Measurements from ENCODE around the gene CHSY1. TPM values are rescaled to one million over a fixed set of nuclear protein-coding genes. Genes with fewer than 3 reads are reported as not detected.

CHSY1 gene
- total RNA-seq, 1 experiment from 2014 or later: 47.0 TPM

GRCh38 chr15:101158166-101159095 lies 93.4 kb downstream of the CHSY1 start:
- BruUV-seq (replicated peaks): no TSS peak
- no peaks in the 10 kb centered on the region for H3K36me3 ChIP-seq (ENCODE audit: insufficient read depth, low read length, poor library complexity, severe bottlenecking)
- TF ChIP-seq CTCF (conservative IDR thresholded peaks at IDR 0.05; ENCODE audit: low read depth, low read length): no peak
- TF ChIP-seq EZH2 (IDR thresholded peaks at IDR 0.05; ENCODE audit: borderline replicate concordance, low read depth, low read length, poor library complexity, severe bottlenecking): no peak
- no peaks in the 10 kb centered on the region for H3K27me3 ChIP-seq (replicated peaks; ENCODE audit: insufficient read depth, low read depth, low read length, poor library complexity)
- ChIA-PET CTCF (no interaction called here), POLR2A (ENCODE audit: low non-redundant PET) (no interaction called here)
- no peak overlapping the region for H3K4me3 ChIP-seq (ENCODE audit: low read depth, low read length, poor library complexity, severe bottlenecking)
- DNase-seq (ENCODE audit: low spot score): no peak
- peak overlapping the region; percentile 67 for H3K27ac ChIP-seq (ENCODE audit: low read depth, low read length, poor library complexity, severe bottlenecking)
- no peaks in the 10 kb centered on the region for H3K9me3 ChIP-seq (ENCODE audit: low read depth, low read length, poor library complexity, severe bottlenecking)
- intact Hi-C loops (cut with micrococcal nuclease; ENCODE audit: unreplicated experiment): no loop called here
- peaks cover 42% of the 10 kb centered on the region for H3K4me1 ChIP-seq (ENCODE audit: insufficient read depth, low read length, poor library complexity, severe bottlenecking)

GRCh38 chr15:101157721-101158120 lies 94.1 kb downstream of the CHSY1 start:
- Histone ChIP-seq H3K9me3 (ENCODE audit: low read depth, low read length, poor library complexity, severe bottlenecking) (no peaks in the 10 kb centered on the region), H3K27me3 (replicated peaks; ENCODE audit: insufficient read depth, low read depth, low read length, poor library complexity) (no peaks in the 10 kb centered on the region), H3K36me3 (ENCODE audit: insufficient read depth, low read length, poor library complexity, severe bottlenecking) (no peaks in the 10 kb centered on the region), H3K4me1 (ENCODE audit: insufficient read depth, low read length, poor library complexity, severe bottlenecking) (peaks cover 42% of the 10 kb centered on the region), H3K4me3 (ENCODE audit: low read depth, low read length, poor library complexity, severe bottlenecking) (no peak overlapping the region), H3K27ac (ENCODE audit: low read depth, low read length, poor library complexity, severe bottlenecking) (peak overlapping the region; percentile 20)
- intact Hi-C loops (cut with micrococcal nuclease; ENCODE audit: unreplicated experiment): loop anchor here (2.0 kb wide), 1 partner anchor 31 kb away; no protein-coding TSS in a partner anchor
- DNase-seq (ENCODE audit: low spot score): no peak
- TF ChIP-seq CTCF (conservative IDR thresholded peaks at IDR 0.05; ENCODE audit: low read depth, low read length) (no peak), EZH2 (IDR thresholded peaks at IDR 0.05; ENCODE audit: borderline replicate concordance, low read depth, low read length, poor library complexity, severe bottlenecking) (no peak)
- ChIA-PET CTCF (no interaction called here), POLR2A (ENCODE audit: low non-redundant PET) (no interaction called here)
- BruUV-seq (replicated peaks): no TSS peak

- Histone ChIP-seq H3K9me3 (ENCODE audit: low read depth, low read length, poor library complexity, severe bottlenecking) (no peaks in the 10 kb centered on the region), H3K4me1 (ENCODE audit: insufficient read depth, low read length, poor library complexity, severe bottlenecking) (peaks cover 42% of the 10 kb centered on the region), H3K36me3 (ENCODE audit: insufficient read depth, low read length, poor library complexity, severe bottlenecking) (no peaks in the 10 kb centered on the region), H3K27ac (ENCODE audit: low read depth, low read length, poor library complexity, severe bottlenecking) (peak overlapping the region; percentile 74), H3K27me3 (replicated peaks; ENCODE audit: insufficient read depth, low read depth, low read length, poor library complexity) (no peaks in the 10 kb centered on the region), H3K4me3 (ENCODE audit: low read depth, low read length, poor library complexity, severe bottlenecking) (no peak overlapping the region)
- BruUV-seq (replicated peaks): no TSS peak
- DNase-seq (ENCODE audit: low spot score): peak; percentile 96
- CTCF ChIA-PET: no interaction called here
- intact Hi-C loops (cut with micrococcal nuclease; ENCODE audit: unreplicated experiment): loop anchor here (2.0 kb wide), 1 partner anchor 30 kb away; no protein-coding TSS in a partner anchor
- POLR2A ChIA-PET (ENCODE audit: low non-redundant PET): no interaction called here
- no peak for TF ChIP-seq EZH2 (IDR thresholded peaks at IDR 0.05; ENCODE audit: borderline replicate concordance, low read depth, low read length, poor library complexity, severe bottlenecking)
- no peak for TF ChIP-seq CTCF (conservative IDR thresholded peaks at IDR 0.05; ENCODE audit: low read depth, low read length)
These were observed 95.2 kb downstream of the CHSY1 start for GRCh38 chr15:101156509-101157159.
